CD4-positive, alpha-beta T cell treated with Interleukin-15 for 1 hour (primary cell): ENCODE results near the gene ADGRG3.
"Not testable (repeated sequence)": the region's sequence is repeated elsewhere in the genome, so short reads cannot be mapped to it uniquely, and the experiment has no call there.

ENCODE experiments used
- DNase-seq: peaks from one replicate; pipeline ENCODE4 v3.0.0-alpha.2; 2020

Gene ADGRG3

GRCh38 chr16:57723170-57723569 is 55.1 kb downstream of the ADGRG3 start:
- no peak for DNase-seq

GRCh38 chr16:57724531-57724930 is 56.4 kb downstream of the ADGRG3 start:
- no peak for DNase-seq

DNA sequence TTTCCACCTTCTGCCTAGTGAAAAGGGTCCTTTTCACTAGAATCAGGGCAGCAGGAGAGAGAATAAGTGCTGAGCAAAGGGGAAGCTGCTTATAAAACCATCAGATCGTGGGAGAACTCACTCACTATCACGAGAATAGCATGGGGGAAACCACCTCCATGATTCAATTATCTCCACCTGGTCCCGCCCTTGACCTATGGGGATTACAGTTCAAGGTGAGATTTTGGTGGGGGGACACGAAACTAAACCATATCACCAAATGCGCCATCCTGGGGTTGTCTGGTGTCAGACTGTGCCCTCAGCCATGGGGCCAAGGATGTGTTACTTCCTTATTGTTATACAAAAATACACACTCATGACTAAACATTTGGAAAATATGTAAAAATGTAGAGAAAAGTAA is 57.0 kb downstream of the ADGRG3 start:
- no peak for DNase-seq

DNA sequence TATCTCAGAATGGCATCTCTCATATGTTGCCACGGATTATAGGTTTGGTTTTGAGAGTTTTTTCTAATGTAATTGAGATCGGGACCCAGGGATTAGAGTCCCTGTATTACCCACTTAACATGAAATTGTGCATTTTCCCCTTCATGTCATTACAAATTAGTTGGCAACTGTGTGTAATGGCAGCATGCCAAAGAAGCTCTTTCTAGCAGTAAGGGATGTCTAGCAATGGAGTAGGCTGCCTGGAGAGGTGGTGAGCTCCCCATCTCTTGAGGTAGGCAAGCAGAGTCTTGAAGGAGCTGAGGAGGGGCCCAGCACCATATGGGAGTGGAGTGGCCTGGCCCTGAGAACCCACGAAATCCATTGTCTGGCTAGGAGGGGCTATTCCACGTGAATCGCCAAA is 57.4 kb downstream of the ADGRG3 start:
- DNase-seq, result no peak

GRCh38 chr16:57725976-57726375 is 57.9 kb downstream of the ADGRG3 start:
- no peak for DNase-seq

DNA sequence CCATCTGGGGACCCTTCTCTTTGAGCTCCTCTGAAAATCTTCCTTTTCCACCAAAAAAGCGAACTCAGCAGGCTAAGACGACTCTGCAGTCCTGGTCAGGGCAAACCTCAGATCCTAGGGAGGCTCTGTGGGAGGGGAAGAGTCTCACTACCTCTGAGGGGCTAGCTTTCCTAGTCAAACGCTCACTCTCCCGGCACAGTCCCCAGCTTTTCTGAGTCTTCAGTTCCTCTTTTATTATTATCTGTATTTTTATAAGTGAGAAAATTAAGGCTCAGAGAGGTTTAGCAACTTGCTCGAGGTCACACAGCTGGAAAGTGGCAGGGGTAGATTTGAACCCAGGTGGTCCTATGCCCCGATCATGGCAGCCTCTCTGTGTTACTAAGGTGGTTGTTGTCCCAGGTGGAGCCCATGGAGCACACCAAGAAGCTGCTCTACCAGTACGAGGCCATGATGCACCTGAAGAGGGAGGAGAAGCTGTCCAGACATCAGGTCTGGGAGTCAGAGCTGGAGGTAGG is 58.4 kb downstream of the ADGRG3 start:
- DNase-seq, result no peak

GRCh38 chr16:57727610-57728009 is 59.5 kb downstream of the ADGRG3 start:
- no peak for DNase-seq

DNA sequence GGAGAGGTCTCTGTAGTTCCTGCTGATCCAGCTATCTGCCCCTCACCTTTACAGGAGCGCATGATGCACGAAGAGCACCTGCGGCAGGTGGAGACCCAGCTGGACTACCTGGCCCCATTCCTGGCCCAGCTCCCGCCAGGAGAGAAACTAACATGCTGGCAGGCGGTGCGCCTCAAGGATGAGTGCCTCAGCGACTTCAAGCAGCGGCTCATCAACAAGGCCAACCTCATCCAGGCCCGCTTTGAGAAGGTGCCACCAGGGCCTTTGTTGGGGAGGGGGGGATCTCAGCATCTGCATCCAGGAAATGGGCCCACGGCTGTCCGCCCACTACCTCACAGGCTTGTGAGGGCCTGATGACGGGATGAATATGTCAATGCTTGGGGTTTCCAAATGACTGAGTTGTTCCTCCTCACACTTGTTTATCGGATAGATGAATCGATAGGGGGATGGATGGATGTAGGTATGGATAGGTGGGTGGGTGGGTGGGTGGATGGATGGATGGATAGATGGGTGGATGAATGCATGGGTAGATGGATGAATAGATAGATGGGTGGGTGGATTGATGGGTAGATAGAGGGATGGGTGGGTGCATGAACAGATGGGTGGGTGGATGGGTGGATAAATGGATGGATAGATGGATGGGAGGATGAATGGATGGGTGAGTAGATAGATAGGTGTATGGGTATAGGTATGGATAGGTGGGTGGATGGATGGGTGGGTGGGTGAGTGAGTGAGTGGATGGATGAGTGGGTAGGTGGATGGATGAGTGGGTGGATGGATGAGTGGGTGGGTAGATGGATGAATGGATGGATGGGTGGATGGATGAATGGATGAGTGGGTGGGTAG is 60.5 kb downstream of the ADGRG3 start:
- DNase-seq, result no peak

GRCh38 chr16:57729182-57729484 is 61.0 kb downstream of the ADGRG3 start:
- no peak for DNase-seq

GRCh38 chr16:57729852-57730251 is 61.7 kb downstream of the ADGRG3 start:
- not testable (repeated sequence) for DNase-seq

GRCh38 chr16:57730771-57731730 is 62.9 kb downstream of the ADGRG3 start:
- DNase-seq, result no peak

GRCh38 chr16:57732037-57732436 is 63.9 kb downstream of the ADGRG3 start:
- DNase-seq, result no peak

GRCh38 chr16:57732714-57733113 is 64.6 kb downstream of the ADGRG3 start:
- DNase-seq, result no peak

GRCh38 chr16:57734308-57734924 is 66.3 kb downstream of the ADGRG3 start:
- no peak for DNase-seq

DNA sequence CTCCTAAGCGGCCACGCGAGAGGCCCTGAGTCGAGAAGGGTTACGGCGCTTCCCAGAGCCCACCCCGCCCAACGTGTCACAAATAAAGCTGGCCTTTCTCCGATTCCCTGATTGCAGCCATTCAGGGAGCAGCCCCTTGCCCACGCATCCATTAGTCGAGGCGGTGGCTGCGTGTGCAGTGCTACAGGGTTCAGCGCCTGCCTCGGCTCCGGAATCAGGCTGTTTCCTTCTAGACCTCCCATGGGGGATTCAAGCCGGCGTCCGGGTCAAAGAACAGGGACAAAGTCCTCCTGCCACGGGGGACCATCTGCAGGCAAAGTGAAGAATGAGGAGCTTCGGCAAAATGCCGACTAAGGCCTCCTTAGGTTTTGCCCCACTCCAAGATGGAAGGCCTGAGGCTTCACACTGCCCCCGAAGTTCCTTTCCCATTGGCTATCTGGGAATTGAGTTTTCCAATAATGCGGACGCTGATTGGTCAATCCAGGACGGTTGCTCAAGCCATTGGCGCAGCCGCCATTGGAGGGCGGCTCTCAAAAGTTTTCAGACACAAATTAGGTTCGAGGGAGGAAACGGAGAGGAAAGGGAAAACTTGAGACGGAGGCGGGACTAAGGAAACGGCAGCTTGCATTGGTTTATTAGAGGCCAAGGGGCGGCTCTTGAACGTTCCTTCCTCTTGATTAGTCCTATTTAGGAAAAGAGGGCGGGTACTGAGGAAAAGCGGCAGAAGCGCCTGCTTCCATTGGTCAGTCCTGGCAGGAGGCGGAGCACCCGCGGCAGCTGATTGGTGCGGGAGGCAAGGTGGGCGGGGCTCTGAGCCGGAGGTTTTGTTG is 67.0 kb downstream of the ADGRG3 start:
- peak; percentile 99 for DNase-seq

DNA sequence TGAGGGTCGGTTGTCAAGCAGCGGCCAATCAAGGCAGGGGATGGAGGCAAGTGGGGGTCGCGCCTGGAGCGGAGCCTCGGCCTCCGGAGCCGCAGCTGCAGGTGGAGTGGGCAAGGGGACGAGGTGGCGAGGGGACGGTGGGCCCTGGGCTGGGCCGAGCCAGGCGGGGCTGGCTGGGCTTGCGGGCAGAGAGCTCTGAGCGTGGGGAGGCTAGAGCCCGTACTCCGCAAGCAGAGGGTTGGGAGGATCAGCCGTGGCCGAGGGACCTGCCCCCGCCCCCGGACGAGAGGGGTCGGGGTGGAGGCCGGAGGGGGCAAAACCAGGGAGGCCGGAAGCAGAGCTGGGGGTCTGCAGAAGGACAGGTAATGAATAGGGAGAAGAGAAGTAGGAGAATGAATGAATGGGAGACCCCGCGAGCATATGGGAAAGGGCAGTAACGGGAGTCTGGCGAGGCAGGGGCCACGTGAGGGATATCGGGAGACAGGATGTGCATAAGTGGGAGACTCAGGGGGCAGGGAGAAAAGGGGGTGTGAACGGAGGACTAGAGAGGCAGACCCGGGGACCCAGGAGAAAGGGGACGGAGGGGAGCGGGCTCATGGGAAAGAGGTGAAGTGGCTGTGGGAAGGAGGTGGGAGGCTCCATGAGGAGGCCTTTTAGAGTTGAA is 67.8 kb downstream of the ADGRG3 start, which contains the start of gene KATNB1:
TSS of gene KATNB1 (plus strand) at position 16 of the 664 bp plus-strand sequence. CDS start 1,474 bp downstream, outside the sequence.
- no peak for DNase-seq

DNA sequence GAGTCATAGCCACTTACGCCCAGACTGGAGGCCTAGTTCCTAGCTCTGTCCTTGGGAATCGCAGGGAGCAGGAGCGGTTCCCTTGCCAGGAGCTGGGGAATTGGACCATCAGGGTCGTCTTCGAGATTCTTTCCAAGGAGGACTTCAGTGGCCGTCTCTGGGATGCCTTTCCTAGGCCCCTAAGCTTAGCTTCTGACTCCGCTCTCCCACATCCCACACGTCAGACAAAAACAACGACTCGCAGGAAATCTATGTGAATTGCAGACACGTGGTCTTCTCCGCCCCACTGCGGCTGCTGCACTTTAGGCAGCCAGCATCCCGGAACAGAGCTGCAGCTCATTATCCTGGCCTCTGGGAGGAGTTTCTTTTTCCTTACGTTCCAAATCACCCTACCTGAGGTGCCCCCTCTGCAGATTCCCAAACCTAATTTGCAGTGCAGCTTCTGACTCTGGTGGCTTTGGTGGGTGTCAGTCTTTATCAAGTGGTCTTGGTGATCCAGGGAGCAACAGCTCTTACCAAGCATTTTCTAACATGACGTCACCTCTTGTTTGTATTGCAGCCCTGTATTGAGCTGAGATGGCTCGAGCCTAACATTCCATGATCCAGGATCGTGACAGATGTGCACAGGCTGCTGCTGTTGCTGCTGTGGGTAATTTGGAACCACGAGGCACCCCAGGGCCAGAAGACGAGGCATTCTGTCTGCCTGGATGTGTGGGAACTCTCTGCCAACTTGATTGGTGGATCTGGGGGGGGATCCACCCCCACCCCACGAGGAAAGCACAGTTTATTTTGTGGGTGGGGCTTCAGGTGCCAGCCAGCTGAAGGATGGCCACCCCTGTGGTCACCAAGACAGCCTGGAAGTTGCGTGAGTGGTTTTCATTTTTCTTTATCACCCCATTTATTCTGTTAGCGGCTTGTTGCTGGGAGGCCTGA is 68.6 kb downstream of the ADGRG3 start:
- DNase-seq, result peak; percentile 40

- DNase-seq, result no peak
Observed at GRCh38 chr16:57738844-57739243, 70.7 kb downstream of the ADGRG3 start.
